Epithelial cell of proximal tubule (primary cell): ENCODE measurements around the gene YWHAH. TPM values are rescaled to one million over a fixed set of nuclear protein-coding genes. Genes with fewer than 3 reads are reported as not detected.
A peak's percentile ranks its signal among the peaks of the same experiment; 100 is the strongest.

Source experiments
- DNase-seq: peaks from one replicate; pipeline ENCODE4 v3.0.0-alpha.2; 2011; ENCODE audit warnings: low read depth
- H3K4me3 ChIP-seq: 2 replicates; pipeline ENCODE4 v1.5.1; 2011; ENCODE audit warnings: low read depth, mild to moderate bottlenecking, low read length
- total RNA-seq: library from RNA; depleted of rRNA; stranded (reverse); fragments of >200 nt; gene quantifications from 2 replicates; pipeline ENCODE4 v1.2.3, GENCODE V29; 2015
- TF ChIP-seq, protein P1 (sequence below): conservative IDR thresholded peaks from 2 replicates; pipeline ENCODE4 v1.5.1; 2012; ENCODE audit warnings: low read depth, mild to moderate bottlenecking, low read length

Gene YWHAH
- total RNA-seq, 1 donor from 2014 or later, result 276 TPM

DNA sequence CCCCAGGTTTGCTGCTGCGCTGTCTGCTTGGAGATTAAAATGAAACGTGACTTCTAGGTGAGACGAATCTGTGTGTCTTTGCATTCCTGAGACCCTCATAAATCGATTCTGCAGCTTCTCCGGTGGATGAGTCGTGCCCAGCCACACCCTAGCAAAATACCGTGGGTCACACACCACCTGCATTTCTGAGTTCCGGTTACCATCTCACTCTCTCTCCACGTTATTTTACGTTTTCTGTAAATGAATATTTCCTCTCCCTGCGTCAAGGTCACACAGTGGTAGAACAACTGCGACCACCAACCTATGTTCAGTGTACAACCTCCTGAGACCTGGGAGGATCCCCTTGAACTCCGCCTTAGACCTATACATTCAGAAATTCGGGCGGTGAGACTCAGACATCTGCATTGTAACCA lies 1.1 kb downstream of the YWHAH start:
- TF ChIP-seq, protein P1, sequence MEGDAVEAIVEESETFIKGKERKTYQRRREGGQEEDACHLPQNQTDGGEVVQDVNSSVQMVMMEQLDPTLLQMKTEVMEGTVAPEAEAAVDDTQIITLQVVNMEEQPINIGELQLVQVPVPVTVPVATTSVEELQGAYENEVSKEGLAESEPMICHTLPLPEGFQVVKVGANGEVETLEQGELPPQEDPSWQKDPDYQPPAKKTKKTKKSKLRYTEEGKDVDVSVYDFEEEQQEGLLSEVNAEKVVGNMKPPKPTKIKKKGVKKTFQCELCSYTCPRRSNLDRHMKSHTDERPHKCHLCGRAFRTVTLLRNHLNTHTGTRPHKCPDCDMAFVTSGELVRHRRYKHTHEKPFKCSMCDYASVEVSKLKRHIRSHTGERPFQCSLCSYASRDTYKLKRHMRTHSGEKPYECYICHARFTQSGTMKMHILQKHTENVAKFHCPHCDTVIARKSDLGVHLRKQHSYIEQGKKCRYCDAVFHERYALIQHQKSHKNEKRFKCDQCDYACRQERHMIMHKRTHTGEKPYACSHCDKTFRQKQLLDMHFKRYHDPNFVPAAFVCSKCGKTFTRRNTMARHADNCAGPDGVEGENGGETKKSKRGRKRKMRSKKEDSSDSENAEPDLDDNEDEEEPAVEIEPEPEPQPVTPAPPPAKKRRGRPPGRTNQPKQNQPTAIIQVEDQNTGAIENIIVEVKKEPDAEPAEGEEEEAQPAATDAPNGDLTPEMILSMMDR, result no peak
- peak overlapping the region; percentile 97 for H3K4me3 ChIP-seq
- no peak for DNase-seq

DNA sequence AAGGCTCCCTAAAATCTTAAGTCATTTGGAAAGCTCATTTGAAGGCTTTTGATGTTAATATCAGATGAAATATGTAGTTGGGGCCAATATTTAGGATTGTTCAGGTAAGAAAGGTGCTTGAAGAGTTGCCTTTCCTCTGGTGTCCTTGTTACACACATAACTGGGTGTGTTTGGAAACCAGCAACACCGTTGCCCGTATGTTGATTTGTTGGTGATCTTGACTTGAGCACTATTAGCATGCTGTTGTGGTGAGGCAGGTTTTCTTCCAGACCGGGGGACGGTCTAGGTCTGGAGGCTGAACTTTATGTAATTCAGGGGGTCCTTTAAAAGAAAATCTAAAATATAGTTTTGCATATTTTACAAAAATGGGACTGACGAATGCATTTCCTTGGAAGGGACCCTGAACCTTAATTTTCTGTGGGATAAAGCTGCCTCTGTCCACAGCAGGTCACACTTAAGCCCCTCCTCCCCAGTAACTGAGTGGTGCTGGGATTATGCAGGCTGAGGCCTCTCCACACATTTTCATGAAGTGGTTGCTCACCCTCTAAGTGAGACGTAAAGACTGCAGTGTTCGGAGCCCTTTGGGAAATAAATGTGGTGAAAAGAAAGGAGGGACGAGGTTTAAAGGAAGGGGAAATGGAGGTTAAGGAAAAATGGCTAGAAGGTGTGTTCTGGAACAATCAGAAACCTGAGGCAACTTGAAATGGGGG lies 1.8 kb downstream of the YWHAH start:
- DNase-seq, result no peak
- H3K4me3 ChIP-seq, result peak overlapping the region; percentile 97
- TF ChIP-seq, protein P1, result no peak

DNA sequence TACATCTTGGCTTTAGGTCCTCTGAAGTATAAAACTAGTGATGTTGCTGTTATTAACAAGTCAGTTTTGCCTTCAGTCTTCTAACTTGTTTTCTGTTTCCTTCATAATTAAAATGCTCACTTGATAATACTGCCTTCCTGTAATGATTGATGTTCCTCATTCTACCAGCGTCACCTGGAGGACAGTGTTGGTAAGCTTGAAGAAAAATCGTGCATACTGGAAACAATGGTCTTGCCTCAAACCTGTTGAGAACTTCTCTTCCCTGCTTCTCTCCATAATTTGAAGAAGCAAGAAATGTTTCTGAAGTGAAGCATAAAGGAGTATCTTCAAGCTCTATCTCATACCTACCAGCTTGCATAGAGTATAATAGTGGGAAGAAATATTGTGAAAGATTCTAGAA lies 3.0 kb downstream of the YWHAH start:
- no peak for DNase-seq
- TF ChIP-seq, protein P1, result peak; percentile 73
- H3K4me3 ChIP-seq, result no peak overlapping the region

DNA sequence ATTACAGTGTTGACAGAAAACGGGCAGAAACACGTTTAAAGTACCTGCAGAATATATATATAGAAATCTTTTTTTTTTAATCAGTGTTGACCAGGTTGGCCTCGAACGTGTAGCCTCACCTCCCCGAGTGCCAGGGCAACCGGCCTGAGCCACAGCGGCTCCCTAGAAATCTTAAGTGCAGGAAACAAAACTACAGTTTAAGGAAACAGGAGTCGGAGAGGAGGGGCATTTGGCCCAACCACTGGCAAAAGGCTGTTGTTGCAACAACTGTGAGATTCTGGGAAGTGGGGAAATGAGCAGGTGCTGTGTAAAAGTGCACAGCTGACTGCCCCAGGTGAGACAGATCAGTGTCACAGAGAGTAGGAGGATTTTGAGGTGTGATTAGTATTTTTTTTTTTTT lies 3.7 kb downstream of the YWHAH start:
- TF ChIP-seq, protein P1, result no peak
- DNase-seq, result no peak
- H3K4me3 ChIP-seq, result no peak overlapping the region

DNA sequence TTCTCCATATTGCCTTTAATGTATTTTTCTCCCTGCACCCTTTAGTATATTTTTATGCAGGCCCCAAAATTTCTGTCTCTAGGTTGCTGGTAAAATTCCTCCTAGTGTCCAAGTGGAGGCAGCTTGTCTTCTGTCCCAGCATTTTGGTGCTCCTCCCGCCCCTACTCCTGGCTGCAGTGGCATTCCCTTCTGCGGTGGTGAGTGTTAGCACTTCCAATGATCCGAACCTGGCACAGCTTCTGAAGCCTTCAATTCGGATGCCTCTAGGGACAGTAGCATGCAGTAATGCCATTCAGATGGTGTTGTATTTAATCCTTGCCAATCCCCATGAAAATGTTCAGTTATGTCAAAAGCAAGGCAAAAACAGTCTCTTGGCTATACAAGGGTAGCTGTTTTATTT lies 5.9 kb downstream of the YWHAH start:
- no peak for DNase-seq
- H3K4me3 ChIP-seq, result no peak overlapping the region
- TF ChIP-seq, protein P1, result no peak

DNA sequence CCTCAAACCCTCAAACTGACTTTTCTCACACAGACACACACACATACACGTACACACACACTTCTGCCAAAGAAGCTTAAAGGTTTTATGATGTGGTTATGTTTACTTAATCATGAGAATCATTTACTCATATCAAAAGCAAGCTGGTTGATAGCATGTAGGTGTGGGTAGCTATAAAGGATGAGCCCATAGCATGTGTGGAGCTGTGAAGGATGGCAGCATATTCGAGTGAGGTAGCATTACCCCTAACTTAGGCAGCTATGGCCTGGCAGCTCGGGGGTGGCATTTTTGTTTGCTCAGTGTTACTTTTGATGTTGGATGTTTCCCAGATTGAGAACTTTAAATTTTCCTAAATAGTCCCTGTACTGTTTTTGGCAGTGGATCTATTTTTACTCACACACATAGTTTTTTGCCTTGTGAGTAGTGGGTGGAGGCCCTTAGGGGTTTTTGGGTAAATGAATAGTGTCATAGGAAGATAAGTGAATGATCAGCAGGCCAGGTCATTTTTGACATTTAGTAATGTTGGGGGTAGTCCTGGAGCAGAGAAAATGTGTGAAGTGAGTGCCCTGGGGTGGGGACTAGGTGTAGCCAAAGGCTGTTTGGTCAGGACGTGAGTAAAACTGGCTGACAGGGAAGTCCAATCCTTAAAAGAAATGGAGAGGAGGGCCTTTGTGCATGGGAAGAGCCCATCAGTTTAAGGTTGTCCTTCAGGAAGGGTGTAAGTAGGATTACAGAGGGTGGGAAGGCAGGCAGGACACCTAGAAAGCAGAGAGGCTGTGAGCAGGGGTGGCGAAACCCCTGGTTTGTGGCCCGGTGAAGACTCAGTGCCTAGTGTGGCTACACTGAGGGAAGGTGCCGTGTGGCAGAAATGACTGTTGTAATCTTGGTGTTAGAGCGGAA lies 7.1 kb downstream of the YWHAH start:
- no peak for DNase-seq
- TF ChIP-seq, protein P1, result no peak
- no peak overlapping the region for H3K4me3 ChIP-seq
